Gastrocnemius medialis (tissue), 4 donors: ENCODE measurements around the gene SH3TC1.

Source experiments
- CTCF ChIP-seq, 5 experiments: fragments of 450-650 bp in 3 of 5; fragments of 200-600 bp in 2 of 5; sonication (generic) in 2 of 5; IDR thresholded peaks in 4 of 5; conservative IDR thresholded peaks in 1 of 5; 1 replicate in 4 of 5; 2 replicates in 1 of 5; pipeline ENCODE4 v1.5.1; 2016 to 2019; ENCODE audit warnings: antibody characterized with exemption in 5 of 5, mild to moderate bottlenecking in 3 of 5, moderate library complexity in 3 of 5
- POLR2A ChIP-seq, 2 donors: fragments of 450-650 bp; IDR thresholded peaks; one replicate each; pipeline ENCODE4 v1.6.1; 2017; ENCODE audit warnings: antibody characterized with exemption in 2 of 2, mild to moderate bottlenecking in 2 of 2, moderate library complexity in 2 of 2

DNA sequence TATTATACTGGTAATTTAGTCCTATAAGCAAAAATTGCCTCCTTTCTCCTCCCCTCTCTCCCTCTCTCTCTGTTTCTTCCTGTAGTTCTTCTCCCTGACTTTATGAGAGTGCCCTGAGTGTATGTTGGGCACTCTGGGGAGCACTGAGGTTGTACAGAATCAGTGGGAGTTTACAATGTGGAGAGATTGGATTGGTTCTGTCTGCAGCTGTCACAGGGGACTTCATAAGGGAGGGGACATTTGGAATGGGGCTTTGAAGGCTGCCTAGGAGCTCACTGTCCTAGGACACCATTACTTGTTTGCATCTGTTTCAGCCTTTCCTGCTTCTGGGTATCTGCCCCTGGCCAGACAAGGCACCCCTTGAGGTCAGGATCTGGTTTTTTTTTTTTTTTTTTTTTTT is 22.9 kb downstream of the SH3TC1 start:
- no peak for TF ChIP-seq CTCF (IDR thresholded peaks at IDR 0.05 in 4 of 5, conservative IDR thresholded peaks at IDR 0.05 in 1 of 5)
- no peak for TF ChIP-seq POLR2A (IDR thresholded peaks at IDR 0.05)
